Superior temporal gyrus (tissue), 1 donor: ENCODE results near the gene KLHL25.
A peak's percentile ranks its signal among the peaks of the same experiment; 100 is the strongest.

Experiments
- DNase-seq: peaks from one replicate; pipeline ENCODE4 v3.0.0-alpha.2; 2016; ENCODE audit errors: extremely low spot score

KLHL25 gene

GRCh38 chr15:85748176-85748575, 46.5 kb downstream of the KLHL25 start:
- DNase-seq, result no peak

- DNase-seq, result no peak
Measured at GRCh38 chr15:85746641-85747040, 48.1 kb downstream of the KLHL25 start.

GRCh38 chr15:85745525-85746150, 49.1 kb downstream of the KLHL25 start:
- no peak for DNase-seq

DNA sequence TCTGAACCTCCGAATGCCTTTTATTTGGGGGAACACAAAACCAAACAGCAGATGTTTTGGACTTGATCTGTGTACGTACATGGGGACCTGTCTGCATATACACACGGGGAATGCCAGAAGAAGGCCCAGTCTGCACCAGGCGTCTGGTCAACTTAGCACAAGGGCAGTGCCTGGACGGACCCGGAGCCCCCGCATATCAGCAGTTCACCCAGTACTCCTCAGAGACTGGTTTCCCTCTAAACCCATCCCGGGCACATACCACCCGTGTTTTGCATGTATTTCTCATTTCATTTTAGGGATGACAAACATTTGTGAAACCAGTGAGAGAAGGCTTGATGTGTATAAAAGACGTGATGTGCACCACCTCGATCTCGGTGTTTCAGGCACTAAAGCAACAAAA, 49.7 kb downstream of the KLHL25 start:
- DNase-seq, result no peak

DNA sequence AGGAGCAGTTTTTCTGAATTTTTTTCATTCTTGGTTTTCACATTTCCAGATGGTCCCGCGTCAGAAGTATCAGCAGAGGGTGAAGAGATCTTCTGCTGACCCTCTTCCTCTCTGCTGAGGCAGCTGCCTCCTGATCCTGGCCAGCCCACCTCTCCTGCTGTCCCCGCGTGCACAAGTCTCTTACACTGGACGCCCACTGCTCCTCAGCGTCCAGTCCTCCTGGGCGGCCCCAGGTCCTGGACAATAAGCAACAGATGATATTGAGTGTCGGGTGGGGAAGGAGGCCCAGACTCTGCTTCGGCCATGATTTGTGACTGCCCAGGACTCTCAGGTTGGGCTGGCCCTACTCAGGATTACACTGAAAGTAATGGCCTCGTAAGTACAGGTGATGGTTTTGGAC, 50.1 kb downstream of the KLHL25 start:
- DNase-seq, result no peak

GRCh38 chr15:85743392-85744055, 51.2 kb downstream of the KLHL25 start:
- no peak for DNase-seq

DNA sequence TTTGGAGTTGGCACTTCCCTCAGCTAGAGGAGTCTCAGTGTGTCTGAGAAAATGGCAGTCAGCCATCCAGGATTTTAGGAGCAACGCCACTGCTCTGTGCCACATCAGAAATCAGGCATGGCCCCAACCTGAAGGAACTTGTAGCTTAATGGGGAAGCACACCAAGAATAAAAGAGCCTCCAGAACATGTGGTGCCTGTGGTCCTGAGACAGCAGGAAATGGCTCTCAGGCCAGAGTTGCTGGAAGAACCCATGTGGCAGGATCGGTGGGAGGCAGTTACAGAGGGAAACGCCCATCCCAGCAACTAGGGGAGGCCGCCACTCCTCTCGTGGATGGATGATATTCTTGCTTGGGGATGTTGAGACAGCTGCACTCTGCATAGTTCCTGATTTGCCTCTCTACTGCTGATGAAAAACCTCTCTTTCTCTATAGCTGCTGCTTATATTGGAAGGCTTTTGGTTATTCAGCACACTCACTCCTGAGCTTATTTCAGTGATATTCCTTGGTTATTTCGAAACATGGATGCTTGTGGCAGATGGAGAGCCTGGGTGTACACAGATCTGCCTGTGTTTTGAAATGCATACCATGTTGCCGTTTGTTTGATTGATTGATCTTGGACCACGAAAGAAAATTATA, 52.4 kb downstream of the KLHL25 start:
- DNase-seq, result peak; percentile 62

DNA sequence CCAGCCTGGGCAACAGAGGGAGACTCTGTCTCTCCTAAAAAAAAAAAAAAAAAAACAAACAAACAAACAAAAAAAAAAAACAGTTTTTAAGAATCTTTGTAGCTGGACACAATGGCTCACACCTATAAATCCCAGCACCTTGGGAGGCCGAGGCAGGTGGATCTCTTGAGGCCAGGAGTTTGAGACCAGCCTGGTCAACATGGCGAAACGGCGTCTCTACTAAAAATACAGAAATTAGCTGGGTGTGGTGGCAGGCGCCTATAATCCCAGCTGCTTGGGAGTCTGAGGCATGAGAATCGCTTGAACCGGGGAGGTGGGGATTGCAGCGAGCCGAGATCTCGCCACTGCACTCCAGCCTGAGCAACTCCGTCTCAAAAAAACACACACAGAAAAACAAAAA, 53.1 kb downstream of the KLHL25 start:
- no peak for DNase-seq

DNA sequence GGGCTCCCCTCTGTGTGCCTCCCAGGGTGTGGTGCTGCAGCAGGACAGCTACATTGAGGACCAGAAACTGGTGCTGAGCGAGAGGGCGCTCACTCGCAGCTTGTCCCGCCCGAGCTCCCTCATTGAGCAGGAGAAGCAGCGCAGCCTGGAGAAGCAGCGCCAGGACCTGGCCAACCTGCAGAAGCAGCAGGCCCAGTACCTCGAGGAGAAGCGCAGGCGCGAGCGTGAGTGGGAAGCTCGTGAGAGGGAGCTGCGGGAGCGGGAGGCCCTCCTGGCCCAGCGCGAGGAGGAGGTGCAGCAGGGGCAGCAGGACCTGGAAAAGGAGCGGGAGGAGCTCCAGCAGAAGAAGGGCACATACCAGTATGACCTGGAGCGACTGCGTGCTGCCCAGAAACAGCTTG, 53.7 kb downstream of the KLHL25 start:
- DNase-seq, result no peak

DNA sequence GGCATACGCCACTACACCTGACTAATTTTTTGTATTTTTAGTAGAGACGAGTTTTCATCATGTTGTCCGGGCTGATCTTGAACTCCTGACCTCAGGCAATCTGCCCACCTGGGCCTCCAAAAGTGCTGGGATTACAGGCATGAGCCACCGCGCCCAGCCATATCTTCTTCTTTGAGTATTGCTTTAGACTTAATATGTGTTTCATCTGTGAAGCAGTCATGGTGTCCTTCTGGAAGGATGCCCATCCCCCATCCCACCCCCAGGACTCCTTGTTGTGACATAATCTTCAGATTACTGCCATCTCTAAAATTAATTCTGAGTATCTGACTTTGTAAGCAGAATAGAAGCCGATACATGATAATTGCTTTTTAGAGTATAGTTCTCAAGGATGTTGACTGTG, 57.7 kb downstream of the KLHL25 start:
- no peak for DNase-seq

- no peak for DNase-seq
Measured at GRCh38 chr15:85733416-85733815, 61.3 kb downstream of the KLHL25 start.

DNA sequence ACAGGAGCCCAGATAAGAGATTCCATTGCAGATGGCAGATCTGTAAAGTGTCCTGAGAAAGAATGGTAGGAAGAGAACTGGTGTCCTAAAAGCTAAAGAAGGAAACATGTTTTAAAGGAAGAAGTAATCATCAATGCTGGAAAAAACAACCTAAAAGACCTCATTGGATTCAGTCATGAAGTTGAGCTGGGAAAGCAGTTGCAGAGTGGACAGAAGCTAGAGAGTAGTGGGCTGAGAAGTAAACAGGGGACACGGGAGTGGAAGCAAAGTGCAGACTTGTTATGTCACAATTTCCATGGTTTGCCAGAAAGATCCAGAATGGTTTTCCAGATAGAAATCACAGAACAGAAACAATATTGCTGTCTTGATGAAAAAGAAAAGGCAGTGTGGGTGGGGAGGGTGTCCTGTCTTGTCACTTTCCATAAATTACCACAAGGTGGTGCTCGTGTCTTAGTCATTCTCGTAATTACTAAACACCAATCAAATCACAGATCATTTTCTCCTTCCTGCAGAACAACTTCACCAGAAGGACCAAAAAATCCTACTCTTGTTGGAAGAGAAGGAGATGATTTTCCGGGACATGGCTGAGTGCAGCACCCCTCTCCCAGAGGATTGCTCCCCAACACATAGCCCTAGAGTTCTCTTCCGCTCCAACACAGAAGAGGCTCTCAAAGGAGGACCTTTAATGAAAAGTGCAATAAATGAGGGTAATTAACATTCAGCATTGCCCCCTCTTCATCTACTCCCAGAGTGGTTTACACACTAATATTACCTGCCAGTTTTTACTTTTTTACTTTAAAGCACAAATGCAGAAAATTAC, 64.5 kb downstream of the KLHL25 start:
- DNase-seq, result peak; percentile 92

DNA sequence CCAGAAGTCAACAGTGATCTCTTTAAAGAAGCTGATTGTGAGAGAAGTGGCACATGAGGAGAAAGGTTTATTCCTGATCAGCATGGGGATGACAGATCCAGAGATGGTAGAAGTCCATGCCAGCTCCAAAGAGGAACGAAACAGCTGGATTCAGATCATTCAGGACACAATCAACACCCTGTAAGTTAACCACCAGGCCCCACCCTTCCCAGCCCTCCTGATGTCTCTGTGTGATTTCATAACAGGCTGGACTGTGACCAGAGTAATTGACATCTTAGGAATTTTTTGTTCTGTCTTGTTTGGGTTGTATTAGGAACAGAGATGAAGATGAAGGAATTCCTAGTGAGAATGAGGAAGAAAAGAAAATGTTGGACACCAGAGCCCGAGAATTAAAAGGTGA, 67.7 kb downstream of the KLHL25 start:
- DNase-seq, result no peak

DNA sequence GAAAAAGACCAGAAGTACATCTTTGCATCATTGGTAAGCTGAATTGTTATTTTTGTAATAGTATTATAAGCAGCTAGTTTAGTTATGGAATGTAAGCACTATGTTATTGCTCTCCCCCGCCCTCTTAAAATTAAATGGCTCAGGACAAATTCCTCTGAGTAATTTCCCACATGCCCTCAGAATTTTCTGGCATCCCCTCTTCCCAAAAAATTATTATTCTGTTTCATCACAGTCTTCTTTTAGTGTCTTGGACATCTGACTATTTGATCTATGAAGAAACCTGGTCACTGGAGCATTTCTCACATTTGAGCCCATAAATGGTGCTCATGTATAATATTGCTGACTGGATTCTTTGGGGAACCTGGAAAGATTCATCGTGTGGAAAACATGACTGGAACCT, 68.3 kb downstream of the KLHL25 start:
- DNase-seq, result no peak

DNA sequence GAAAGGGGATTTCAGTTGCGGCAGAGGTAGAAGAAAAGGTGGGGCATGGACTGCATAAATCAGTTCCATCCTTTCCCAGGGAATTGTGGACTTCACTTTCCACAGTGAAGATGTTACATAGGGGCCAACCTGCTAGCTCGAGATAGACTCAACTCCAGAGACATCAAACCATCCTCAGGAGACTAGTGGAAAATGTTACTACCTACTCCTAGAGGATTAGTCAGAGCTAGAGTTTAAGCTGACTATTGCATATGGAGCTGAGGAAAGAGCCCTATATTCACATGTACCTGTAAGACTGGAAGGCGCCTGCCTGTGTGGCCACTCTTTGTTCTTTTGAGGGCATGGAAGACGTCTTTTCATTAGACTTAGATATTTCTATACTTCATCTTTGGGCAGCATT, 69.2 kb downstream of the KLHL25 start:
- no peak for DNase-seq

DNA sequence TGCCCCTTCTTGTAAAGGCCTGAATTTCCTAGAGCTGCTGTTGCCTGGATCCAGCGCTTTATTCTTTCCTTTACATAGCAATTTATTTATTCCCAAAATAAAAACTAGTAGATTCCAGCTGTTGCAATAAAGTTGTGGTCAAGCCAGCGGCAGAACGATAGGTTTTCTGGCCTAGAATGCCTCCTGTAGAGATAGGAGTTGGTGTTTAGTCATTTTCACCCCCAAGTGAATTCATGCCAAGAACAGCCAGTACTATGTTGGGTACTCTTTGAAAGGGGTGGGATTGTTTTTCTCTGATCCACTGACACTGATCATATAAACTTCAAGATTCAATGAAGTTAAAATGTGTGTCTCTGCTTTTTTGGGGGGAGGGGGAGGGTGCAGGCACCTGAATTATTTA, 69.7 kb downstream of the KLHL25 start:
- no peak for DNase-seq

GRCh38 chr15:85723960-85724945, 70.5 kb downstream of the KLHL25 start:
- no peak for DNase-seq

GRCh38 chr15:85722374-85723152, 72.2 kb downstream of the KLHL25 start:
- DNase-seq, result no peak

DNA sequence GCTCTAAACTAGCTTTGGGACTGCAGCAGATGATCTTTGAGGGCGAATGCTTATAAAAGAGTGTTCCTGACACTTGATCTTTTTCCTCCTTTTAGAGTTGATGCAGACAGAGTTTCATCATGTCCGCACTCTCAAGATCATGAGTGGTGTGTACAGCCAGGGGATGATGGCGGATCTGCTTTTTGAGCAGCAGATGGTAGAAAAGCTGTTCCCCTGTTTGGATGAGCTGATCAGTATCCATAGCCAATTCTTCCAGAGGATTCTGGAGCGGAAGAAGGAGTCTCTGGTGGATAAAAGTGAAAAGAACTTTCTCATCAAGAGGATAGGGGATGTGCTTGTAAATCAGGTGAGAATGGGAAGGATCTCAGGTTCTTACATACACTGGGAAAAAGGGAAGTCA, 75.7 kb downstream of the KLHL25 start:
- DNase-seq, result no peak

- no peak for DNase-seq
Measured at GRCh38 chr15:85718271-85718971, 76.3 kb downstream of the KLHL25 start.
